Cerebellar cortex (tissue), 1 donor: ENCODE data around the gene AMPD1.

Experiments
- DNase-seq: peaks from one replicate; pipeline ENCODE4 v3.0.0-alpha.2; 2015; ENCODE audit warnings: low spot score

Gene AMPD1

DNA sequence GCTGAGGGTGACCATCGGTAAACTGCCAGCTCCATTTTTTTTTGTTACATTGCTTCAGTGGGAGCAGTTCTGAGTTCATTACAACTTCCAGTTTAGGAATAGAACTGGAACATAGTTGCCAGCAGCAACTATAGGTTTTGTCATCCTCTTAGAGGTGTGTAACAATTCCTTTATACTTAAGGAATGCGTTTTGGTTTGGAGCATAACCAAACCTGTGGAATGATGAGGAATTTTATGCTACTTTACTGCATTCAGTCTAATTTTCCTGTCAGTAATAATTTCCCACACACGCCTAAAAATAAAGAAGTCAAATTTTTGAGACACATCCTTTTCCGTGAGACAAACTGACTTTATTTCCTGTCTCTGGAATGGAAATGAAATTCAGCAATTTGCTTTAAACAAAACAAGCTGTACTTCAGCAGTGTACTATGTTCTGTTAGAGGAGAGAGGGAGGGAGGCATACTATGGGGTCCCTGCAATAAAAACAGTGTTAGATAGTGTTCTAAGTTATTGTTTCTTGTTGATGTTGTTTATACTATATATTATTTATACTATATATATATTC, 4.8 kb upstream of the AMPD1 start:
- DNase-seq = no peak

DNA sequence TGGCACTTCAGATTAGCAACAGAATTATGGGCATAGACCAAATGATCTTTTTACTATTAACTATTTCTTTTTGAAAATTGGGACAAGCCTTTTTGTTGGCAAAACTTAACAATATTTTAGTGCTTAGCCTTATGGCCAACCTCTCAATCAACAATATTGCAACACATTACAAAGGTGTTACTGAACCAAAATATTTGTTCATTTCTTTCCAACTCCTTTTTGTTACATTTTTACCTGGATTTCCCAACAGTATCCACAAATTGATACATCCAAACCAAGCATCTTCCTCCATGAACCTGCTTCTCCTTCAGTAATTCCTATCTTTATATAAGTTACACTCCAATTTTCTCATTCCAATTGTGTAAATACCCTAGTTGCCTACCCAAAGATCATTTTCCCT, 1.5 kb upstream of the AMPD1 start:
- DNase-seq = no peak

DNA sequence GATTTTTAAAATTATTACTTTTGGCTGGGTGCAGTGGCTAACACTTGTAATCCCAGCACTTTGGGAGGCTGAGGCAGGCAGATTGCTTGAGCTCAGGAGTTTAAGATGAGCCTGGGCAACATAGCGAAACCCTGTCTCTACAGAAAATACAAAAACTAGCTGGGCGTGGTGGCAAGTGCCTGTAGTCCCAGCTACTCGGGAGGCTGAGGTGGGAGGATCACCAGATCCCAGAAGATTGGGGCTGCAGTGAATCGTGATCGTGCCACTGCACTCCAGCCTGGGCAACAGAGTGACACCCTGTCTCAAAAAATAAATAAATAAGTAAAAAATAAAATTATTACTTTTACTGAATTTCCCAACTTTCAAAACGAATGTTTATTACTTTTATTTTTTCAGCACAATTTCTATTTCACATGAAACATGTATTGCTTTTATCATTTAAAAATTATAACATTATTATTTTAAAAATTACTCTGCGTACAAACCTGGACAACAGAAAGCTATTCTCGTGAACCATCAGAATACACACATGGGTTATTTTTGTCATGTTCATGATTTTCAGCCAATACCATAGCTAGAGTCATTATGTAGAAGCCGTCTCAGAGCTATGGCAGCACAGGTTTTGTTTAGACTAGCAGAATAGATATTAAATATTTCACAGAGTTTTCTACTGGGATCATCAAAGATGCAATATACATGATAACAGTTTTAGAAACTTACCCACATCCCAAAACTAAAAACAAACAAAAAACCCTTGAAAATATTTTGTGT, 621 bp downstream of the AMPD1 start:
- DNase-seq = no peak

DNA sequence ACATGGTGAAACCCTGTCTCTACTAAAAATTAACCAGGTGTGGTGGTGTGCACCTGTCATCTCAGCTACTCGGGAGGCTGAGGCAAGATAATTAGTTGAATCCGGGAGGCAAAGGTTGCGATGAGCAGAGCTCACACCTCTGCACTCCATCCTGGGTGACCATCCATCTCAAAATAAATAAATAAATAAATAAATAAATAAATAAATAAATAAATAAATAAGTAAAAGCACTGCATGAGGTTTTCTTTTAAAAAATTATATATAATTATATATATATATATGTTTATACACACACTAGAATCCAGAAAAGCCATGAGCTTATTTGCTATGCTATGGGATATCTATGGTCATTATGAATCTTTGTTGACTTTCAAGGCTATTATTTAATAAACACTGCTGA, 2.4 kb downstream of the AMPD1 start:
- no peak for DNase-seq

DNA sequence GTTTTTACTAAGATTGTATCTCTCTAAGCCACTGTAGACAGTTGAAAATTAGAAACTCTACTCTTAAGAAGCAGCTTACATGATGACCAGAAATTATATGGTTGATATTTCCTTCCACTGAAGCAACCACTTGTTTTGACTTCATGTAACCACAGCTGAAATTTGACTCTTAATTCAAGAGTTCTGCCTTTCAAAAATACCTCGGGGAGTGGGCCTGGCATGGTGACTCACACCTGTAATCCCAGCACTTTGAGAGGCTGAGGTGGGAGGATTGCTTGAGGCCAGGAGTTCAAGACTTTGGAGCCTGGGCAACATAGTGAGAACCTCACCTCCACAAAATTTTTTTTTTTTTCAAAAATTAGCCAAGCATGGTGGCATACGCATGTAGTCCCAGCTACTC, 4.3 kb downstream of the AMPD1 start:
- DNase-seq = no peak

DNA sequence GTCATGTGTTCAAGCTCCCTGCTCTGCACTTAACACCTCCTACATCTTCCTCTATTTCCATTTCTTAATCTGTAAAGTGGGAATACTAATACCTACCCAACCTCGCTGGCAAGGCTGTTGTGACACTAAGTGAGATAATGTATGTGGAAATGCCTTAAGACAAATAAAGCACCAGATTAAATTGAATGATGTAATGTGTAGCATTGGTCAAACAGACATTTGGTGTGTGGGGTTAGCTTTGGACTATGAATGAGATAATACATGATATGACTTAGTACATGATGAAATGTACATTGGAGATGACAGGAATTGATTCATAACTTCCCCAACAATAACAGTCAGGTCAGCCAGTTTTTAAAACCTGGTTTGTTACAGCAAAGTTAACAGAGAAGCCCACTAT, 5.2 kb downstream of the AMPD1 start:
- DNase-seq = no peak

DNA sequence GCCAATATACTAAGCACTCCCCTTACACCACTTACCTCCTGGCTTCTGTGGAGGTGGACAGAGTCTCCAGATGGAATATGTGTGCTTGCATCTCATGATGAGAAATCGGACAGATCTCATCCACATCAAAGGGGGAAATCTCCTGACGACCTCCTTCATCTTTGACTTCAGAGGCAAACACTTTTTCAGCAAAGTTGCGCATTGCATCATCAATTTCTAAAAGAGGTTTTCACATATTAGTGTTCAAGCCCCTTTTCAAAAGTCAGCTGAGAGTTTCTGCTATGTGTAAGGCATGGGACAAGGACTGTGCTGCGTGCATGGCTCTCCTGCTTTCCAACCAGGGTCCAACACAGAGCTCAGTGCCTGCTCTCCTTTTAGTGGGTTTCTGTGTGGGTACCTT, 6.8 kb downstream of the AMPD1 start:
- DNase-seq = no peak

DNA sequence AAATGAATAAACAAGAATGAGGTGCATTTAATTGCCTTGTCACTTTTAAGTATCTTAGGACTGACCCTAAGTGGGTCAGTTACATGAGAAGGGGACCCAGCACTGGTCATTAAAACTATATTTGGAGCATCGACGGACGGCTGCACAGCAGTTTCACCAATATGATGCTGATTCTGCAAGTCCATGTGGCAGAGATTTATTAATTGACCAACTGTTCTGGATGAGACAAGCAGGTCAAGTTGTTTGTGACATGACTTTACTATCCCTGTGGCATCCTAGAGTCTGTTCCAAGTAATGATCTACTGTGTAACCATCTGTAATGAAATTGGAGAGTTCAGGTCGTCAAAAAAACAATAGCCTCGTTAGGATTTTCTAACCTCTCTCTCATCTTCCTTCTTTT, 9.5 kb downstream of the AMPD1 start:
- DNase-seq = no peak

DNA sequence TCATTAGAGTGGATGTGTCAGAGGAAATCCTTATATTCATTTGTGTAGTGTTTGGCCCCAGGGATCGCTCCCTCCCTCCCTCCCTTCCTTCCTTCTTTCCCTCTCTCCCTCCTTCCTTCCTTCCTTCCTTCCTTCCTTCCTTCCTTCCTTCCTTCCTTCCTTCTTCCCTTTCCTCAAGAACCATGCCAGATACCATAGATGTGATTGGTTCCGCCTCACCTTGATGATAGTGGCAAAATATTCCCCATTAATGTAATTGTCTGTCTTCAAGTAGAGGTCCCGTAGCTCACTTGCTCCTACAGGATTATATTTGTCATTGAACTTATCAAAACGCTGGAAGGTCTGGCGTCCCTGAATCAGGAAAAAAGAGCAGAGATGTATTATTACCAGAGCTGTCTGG, 17.7 kb downstream of the AMPD1 start:
- no peak for DNase-seq

DNA sequence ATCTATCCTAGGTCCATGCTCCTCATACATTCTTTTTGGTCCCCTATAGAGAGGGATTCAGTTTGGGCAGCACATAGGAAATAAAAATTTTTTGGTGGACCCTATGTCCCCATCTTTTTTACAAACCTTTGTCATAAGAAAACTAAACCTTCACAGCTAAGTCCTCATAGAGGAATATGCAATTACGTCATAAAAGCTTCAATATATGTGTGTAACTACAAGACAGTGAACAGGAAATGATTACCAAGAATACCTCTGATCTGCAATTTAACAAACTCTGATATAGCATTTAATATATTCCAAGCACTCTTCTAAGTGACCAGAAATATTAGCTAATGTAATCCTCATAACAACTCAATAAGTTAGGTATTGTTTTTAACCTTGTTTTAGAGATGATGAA, 19.2 kb downstream of the AMPD1 start:
- no peak for DNase-seq

DNA sequence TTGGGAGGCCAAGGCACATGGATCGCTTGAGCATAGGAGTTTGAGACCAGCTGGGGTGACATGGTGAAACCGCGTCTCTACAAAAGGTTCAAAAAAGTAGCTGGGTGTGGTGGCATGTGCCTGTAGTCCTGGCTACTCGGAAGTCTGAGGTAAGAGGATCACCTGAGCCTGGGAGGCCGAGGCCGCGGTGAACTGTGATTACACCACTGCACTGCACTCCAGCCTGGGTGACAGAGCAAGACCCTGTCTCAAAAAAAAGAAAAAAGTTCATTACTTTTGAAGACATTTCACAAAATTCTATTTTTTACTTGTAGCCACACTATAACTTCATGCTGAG, 23.4 kb downstream of the AMPD1 start:
- DNase-seq = no peak

DNA sequence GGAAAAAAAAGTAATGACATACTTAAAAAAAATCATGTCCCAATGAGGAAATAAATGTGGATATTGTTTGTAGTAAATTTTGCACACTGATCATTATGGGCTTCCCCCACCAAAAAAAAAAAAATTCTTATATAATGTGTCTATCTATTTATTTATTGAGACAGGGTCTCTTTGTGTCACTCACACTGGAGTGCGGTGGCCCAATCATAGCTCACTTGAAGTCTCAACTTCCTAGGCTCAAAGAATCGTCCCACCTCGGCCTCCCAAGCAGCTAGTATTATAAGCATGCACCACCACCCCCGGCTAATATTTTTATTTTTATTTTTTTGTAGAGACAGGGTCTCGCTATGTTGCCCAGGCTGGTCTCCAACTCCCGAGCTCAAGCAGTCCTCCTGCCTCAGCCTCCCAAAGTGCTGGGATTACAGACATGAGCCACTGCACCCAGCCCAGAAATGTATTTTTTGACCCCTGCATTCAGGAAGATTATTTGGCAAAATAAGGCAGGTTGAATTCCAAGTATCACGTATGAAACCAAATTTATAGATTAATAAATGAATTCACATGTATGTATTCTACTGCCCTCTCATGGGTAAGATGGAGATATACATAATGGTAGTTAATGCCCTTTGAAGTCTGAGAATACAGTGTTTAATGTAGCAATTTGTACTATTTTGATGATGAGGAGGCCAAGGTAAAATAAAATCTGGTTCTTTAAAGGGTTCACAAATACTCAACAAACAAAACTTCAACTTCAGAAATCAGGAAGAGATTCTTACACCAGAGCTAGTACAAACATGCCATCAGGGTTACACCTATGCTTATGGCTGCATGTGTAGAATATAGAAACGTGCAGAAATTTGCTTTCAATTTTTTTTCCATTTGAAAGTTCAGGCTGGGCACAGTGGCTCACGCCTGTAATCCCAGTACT, 24.1 kb downstream of the AMPD1 start:
- DNase-seq = no peak

DNA sequence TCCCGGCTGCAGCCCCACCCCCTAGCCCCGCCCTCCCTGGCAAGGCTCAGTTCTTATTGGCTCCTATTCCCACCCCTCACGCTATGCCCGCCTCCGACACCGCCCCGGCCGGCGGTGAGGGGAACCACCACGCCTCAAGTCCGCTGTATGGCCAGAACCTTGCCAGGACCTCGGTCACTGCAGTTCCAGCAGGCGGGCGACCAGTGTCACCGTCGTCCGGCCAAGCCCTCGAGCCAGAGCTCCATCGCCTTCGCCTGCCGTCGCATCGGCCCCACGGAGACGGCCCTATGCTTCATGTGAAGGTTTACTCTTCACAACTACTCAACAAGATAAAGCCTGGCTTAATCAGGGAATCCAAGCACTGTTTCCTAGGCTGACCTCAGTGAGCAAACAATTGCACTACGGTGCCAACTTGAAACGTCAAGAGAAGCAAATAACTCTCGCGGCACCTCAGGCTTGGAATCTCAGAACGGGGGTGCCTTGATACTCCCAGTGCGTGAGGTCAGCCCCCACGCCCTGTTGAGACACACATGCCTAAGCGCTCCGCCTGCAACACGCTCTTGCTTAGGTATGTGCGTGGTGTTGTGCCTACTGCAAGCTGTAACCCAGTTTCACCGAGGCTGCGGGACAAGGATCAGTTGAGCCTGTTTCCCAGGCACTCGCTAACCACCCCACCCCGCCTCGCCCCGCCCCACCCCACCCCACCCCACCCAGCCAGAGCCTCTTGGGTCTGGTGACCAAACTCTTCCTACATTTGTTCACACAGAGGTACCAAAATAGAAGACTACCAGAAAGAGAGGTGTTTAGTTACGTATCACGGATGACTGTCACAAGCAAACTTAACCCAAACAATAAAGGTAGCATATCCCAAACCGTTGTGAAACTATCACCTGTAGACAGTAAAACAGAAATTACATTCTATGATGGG, 25.0 kb downstream of the AMPD1 start:
- peak; percentile 82 for DNase-seq

DNA sequence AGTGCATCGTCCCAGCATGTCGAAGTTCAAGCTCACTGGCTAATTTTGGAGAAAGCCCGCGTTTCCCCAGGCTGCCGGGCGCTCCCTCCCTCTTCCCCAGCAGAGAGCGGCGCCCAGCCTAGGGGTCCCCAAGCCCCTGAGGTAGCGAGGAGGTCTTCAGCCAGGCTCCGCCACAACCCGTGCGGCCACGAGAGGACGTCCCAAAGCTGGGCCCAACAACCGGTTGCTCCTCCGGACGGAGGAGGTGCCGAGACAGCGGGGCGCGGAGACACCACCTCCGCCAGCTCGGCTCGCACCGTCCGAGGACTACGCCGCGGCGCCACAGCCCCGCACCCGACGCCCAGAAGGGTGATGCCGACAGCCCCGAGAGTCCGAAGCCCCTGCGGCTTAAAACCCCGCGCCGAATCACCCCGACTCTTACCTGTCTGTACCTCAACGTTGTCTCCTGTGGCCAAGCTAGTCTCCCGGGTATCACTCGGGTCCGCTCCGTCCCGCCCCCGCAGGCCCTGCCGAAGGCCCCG, 25.7 kb downstream of the AMPD1 start, which contains the start of gene DENND2C:
Gene DENND2C, minus strand, starts transcription at position 488 of the 521 bp plus-strand sequence. CDS start 44,065 bp downstream, outside the sequence.
- no peak for DNase-seq

DNA sequence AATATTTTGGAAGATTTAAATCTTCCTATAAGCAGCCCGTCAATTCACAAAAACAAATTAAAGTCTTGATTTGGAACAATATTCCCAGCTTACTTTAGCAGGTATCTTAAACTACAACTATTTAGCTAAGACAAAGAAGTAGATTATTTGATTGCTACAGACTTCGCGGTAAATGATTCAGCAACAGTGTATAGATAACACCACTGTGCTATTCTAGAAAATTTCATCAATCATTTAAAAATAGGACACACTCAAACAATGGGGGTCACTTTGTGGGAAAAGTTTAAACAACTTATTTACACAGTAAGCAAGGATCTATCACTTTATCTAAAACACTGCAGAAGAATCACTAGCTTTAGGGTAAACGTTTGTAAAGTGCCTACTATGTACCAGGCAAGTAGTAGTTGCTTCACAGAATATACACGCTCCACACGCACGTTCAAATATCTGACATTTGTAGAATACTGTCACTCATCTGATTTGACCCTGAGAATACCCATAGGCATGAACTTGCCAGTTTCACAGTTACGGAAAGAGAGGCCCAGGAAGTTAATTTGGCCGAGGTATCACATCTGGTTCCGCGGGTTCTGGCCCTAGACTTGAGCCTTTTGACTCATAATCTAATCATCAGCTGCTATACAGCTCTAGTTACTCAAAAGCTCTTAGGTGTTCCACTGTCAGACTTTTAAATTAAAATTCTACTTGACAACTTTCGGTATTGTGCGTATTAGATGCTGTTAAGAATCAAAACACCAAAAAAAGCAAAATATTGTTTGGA, 26.4 kb downstream of the AMPD1 start:
- no peak for DNase-seq

DNA sequence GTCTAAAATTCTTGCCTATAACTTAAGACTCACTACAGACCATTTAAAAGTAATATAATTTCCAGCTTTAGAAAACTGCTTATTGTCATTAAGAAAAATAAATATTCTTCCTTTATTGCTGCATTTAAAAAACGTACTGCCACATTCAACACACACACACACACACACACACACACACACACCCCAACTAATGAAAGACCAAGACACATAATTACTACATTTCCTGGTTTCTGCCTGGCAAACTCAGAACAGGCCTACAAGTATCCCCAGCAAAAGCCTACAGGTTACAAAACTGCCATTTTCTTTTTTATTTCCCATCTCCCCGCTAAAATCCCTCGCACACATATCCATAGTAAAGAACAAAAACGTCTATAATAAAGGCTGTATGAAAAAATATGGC, 27.0 kb downstream of the AMPD1 start:
- no peak for DNase-seq

DNA sequence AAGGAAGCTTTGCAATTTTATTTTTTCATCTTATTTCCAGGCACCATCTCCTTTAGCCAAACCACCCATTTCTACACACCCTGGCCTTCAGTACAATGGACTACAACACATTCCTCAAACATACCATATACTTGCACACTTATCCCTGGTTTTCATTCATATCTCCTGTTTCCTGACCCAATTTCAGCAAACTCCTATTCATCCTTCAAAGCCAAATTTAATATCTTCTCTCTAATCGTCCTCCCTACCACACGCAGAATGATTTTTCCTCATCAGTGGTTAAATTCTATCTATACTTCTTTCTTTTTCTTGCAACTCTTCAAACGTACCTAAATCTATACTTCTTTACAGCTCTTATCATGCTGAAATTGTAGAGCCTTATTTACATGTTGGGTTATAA, 28.4 kb downstream of the AMPD1 start:
- no peak for DNase-seq

DNA sequence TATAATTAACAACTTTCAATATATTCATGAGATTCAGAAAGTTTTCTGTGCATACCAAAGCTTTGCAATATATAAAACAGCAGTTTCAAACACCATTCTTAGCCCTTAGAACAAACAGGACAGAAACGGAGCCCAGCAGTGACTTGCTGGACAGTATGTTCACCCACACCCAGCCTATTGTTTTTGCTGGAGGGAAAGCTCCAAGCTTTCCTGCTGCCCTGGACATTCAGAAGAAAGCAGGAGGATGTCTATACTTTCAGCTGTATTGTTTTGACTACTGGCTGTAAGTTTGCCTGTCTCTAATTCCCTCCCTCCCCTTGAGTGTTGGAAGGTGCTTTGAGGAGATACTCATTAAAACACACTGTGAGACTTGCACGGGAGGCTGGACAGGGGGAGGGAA, 35.1 kb downstream of the AMPD1 start:
- DNase-seq = no peak

DNA sequence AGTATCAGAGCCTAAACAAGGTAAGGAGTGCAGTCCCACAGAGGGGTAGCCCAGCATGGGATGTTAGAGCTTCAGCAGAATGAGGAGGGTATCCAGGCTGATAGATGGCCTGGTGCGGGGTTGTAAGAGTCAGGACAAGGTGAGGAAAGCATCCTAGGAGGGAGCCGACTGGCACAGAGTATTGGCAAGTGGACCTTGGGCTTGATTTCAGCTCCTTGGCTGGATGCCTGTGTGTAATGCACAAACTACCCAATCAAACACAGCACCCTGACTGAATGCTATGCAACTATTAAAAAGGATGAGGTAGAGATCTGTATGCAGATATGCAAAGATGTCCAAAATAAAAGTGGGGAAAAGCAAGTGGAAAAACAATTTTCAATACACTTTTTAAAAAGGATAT, 43.5 kb downstream of the AMPD1 start:
- DNase-seq = no peak

DNA sequence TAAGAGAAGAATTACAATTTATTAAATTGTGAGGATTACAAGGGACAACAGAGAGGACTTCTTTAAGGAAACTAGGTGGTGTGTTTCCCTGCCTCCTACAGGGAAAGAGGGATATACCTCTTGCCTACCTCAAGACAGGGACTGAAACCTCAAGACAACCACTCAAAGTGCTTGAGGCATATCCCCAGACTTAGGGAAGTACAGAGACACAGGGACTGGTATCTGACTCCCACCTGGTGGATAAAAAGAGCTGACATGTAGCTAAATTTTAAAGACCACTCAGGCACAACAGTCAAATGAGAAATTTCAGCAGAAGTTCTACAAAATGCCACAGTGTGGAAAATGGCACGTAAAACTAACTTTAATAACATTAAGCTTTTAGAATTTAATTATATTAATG, 46.8 kb downstream of the AMPD1 start:
- DNase-seq = peak; percentile 11

DNA sequence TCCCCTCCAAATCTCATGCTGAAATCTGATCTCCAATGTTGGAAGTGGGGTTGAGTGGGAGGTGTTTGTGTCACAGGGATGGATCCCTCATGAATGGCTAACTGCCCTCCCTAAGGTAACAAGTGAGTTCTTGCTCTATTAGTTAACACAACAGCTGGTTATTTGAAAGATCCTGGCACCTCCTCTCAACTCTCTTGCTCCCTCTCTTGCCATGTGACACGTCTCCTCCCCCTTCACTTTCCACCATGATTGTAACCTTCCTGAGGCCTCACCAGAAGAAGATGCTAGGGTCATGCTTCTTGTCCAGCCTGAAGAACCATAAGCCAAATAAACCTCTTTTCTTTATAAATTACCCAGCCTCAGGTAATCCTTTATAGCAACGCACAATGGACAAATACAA, 54.0 kb downstream of the AMPD1 start:
- DNase-seq = no peak
